ENCODE results near the gene SIRT4. TPM values are rescaled to one million over a fixed set of nuclear protein-coding genes. Genes with fewer than 3 reads are reported as not detected.

Gene SIRT4
- total and polyA plus RNA-seq, 2 of the 13 experiments (the other 11 are each of a cell fraction or from before 2014, with no cell fraction given) = 3.4 to 5.8 TPM

GRCh38 chr12:120292661-120293531 is 9.2 kb upstream of the SIRT4 start, which contains the start of gene RNU4-1 (continued):
- peak; percentile 59; the same call in 1 of the 2 replicates for TF ChIP-seq ZBTB10 (CRISPR knock-in tag; IDR thresholded peaks at IDR 0.05; ENCODE audit: borderline replicate concordance)
- 0 out of 2 replicates have a peak, but pooled peaks have one; percentile 60 for TF ChIP-seq ZNF513 (CRISPR knock-in tag; conservative IDR thresholded peaks at IDR 0.05)
- no peak for TF ChIP-seq ATAD3A (CRISPR knock-in tag; IDR thresholded peaks at IDR 0.05)
- TF ChIP-seq HOXA5 (CRISPR knock-in tag; IDR thresholded peaks at IDR 0.05) = peak; percentile 94
- TF ChIP-seq TEF (CRISPR knock-in tag; IDR thresholded peaks at IDR 0.05) = peak; percentile 88; the same call in 1 of the 2 replicates
- no peak for TF ChIP-seq SCMH1 (CRISPR knock-in tag; IDR thresholded peaks at IDR 0.05; ENCODE audit: borderline replicate concordance)
- no peak for TF ChIP-seq CREBL2 (CRISPR knock-in tag; IDR thresholded peaks at IDR 0.05; ENCODE audit: borderline replicate concordance)
- 0 out of 2 replicates have a peak, but pooled peaks have one; percentile 73 for TF ChIP-seq ZBED4 (CRISPR knock-in tag; IDR thresholded peaks at IDR 0.05; ENCODE audit: borderline replicate concordance)
- TF ChIP-seq GMEB1 (CRISPR knock-in tag; IDR thresholded peaks at IDR 0.05; ENCODE audit: borderline replicate concordance) = peak; percentile 28; the same call in 1 of the 2 replicates
- no peak; the same call in 1 of the 2 replicates for TF ChIP-seq RCOR2 (CRISPR knock-in tag; IDR thresholded peaks at IDR 0.05)
- TF ChIP-seq STAT6 (CRISPR knock-in tag; IDR thresholded peaks at IDR 0.05; ENCODE audit: borderline replicate concordance) = peak; percentile 12; the same call in 1 of the 2 replicates

All from HepG2 (cell line).